ENCODE results near the gene TMEM208. TPM values are rescaled to one million over a fixed set of nuclear protein-coding genes. Genes with fewer than 3 reads are reported as not detected.

The TMEM208 gene
- total and polyA plus RNA-seq, 2 experiments from 2014 or later, result 53.8 to 97.0 TPM

GRCh38 chr16:67184453-67184994 lies 42.4 kb upstream of the TMEM208 start:
- Histone ChIP-seq H3K27me3 (replicated peaks; ENCODE audit: insufficient read depth) (no peaks in the 10 kb centered on the region), H3K9me2 (ENCODE audit: insufficient read depth) (no peaks in the 10 kb centered on the region), H3K9me3 (ENCODE audit: low read depth) (no peaks in the 10 kb centered on the region), H3K27ac (peak overlapping the region; percentile 82; the same call in 1 of the 2 replicates), H3K4me2 (ENCODE audit: unreplicated experiment) (peak overlapping the region; percentile 73), H3K4me3 (peak overlapping the region; percentile 79), H3K9ac (peak overlapping the region; percentile 81), H4K20me1 (ENCODE audit: insufficient read depth) (no peaks in the 10 kb centered on the region), H3K4me1 (ENCODE audit: insufficient read depth) (peaks cover 24% of the 10 kb centered on the region), H2AFZ (peak overlapping the region; percentile 69), H3F3A (ENCODE audit: insufficient read depth) (peaks cover 18% of the 10 kb centered on the region), H3K36me3 (ENCODE audit: low read depth) (no peaks in the 10 kb centered on the region), H3K79me2 (ENCODE audit: insufficient read depth) (peaks cover 12% of the 10 kb centered on the region)
- TF ChIP-seq EZH2phosphoT487 (IDR thresholded peaks at IDR 0.05; ENCODE audit: insufficient read depth, low read depth) (no peak), EZH2 (IDR thresholded peaks at IDR 0.05; ENCODE audit: insufficient read depth, poor library complexity, severe bottlenecking) (no peak)
- no peak for DNase-seq
- WGBS, 2 experiments (ENCODE audit: low coverage in 1 of 2, low lambda C conversion rate in 2 of 2, missing lambda C conversion rate in 2 of 2), result 9 to 11% methylated on average over 42 to 59 of the region's 59 CpGs
- in situ Hi-C loops (cut with MboI), result no loop called here

DNA sequence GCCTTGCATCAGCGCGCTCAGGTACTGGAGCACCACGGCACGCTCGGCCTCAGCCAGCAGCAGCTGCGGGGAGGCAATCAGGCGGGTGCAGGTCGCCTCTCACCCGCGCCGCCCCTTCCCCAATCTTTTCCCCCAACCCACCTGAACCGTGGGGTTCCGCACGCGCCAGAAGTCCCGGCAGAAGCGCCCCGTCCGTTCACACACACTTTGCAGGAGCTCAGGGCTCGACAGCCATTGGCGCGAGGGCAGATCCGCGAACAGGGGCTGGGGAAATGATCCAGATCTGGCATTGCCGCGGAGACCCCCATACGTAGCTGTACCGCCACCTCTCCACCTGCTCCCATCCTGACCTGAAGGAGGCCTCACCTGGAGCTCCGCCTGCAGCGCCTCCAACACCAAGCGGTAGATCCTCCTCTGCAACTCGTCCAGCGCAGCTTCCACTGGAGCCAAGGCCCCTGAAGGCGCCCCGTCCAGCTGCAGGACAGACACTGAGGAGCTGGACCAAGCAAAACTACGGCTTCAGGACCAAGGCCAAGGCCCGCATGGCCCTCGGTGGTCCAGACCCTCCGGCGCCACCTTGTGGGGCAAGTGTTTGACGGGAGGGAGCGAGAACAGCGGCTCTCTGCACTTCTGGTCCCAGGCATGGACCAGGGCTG lies 41.8 kb upstream of the TMEM208 start:
- Histone ChIP-seq H3K79me2 (ENCODE audit: insufficient read depth) (peaks cover 12% of the 10 kb centered on the region), H4K20me1 (ENCODE audit: insufficient read depth) (no peaks in the 10 kb centered on the region), H3K4me1 (ENCODE audit: insufficient read depth) (peaks cover 24% of the 10 kb centered on the region), H3K4me3 (0 out of 2 replicates have a peak overlapping the region, but pooled peaks have one; percentile 21), H3K27me3 (replicated peaks; ENCODE audit: insufficient read depth) (no peaks in the 10 kb centered on the region), H3F3A (ENCODE audit: insufficient read depth) (peaks cover 18% of the 10 kb centered on the region), H3K27ac (no peak overlapping the region), H3K9ac (no peak overlapping the region), H3K9me3 (ENCODE audit: low read depth) (no peaks in the 10 kb centered on the region), H2AFZ (no peak overlapping the region), H3K4me2 (ENCODE audit: unreplicated experiment) (no peak overlapping the region), H3K36me3 (ENCODE audit: low read depth) (no peaks in the 10 kb centered on the region), H3K9me2 (ENCODE audit: insufficient read depth) (no peaks in the 10 kb centered on the region)
- TF ChIP-seq EZH2phosphoT487 (IDR thresholded peaks at IDR 0.05; ENCODE audit: insufficient read depth, low read depth) (no peak), EZH2 (IDR thresholded peaks at IDR 0.05; ENCODE audit: insufficient read depth, poor library complexity, severe bottlenecking) (no peak)
- 11 to 15% methylated on average over 38 to 43 of the region's 43 CpGs for WGBS, 2 experiments (ENCODE audit: low coverage in 1 of 2, low lambda C conversion rate in 2 of 2, missing lambda C conversion rate in 2 of 2)
- in situ Hi-C loops (cut with MboI), result no loop called here
- DNase-seq, result peak; percentile 96

DNA sequence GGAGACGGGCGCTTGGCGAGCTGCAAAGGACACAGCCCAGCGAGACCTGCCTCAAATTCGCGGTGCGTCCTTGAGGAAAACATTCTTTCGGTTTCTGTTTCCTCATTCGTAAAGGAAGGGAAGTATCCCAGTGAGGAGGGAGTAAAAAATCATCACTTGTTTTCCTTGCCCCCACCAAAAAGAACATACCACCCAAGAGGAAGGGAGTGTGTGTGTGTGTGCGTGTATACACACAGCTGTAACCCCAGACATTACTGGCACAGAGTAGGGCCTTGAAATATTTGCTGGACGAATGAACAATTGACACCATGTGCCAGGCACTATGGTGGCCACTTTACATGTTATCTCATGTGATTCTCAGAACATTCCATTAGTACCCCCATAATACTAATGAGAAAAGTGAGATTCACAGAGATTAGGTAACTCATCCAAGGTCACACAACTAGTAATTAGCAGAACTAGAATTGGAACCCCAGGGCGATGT lies 41.2 kb upstream of the TMEM208 start:
- Histone ChIP-seq H4K20me1 (ENCODE audit: insufficient read depth) (no peaks in the 10 kb centered on the region), H3K27me3 (replicated peaks; ENCODE audit: insufficient read depth) (no peaks in the 10 kb centered on the region), H3K9me2 (ENCODE audit: insufficient read depth) (no peaks in the 10 kb centered on the region), H3K36me3 (ENCODE audit: low read depth) (no peaks in the 10 kb centered on the region), H3K4me3 (0 out of 2 replicates have a peak overlapping the region, but pooled peaks have one; percentile 21), H3K4me2 (ENCODE audit: unreplicated experiment) (no peak overlapping the region), H3K27ac (no peak overlapping the region), H3K9me3 (ENCODE audit: low read depth) (no peaks in the 10 kb centered on the region), H3K4me1 (ENCODE audit: insufficient read depth) (peaks cover 24% of the 10 kb centered on the region), H3K79me2 (ENCODE audit: insufficient read depth) (peaks cover 12% of the 10 kb centered on the region), H2AFZ (no peak overlapping the region), H3K9ac (no peak overlapping the region), H3F3A (ENCODE audit: insufficient read depth) (peaks cover 18% of the 10 kb centered on the region)
- DNase-seq, result no peak
- TF ChIP-seq EZH2phosphoT487 (IDR thresholded peaks at IDR 0.05; ENCODE audit: insufficient read depth, low read depth) (no peak), EZH2 (IDR thresholded peaks at IDR 0.05; ENCODE audit: insufficient read depth, poor library complexity, severe bottlenecking) (no peak)
- WGBS, 2 experiments (ENCODE audit: low coverage in 1 of 2, low lambda C conversion rate in 2 of 2, missing lambda C conversion rate in 2 of 2), result 9% methylated on average over 12 of the region's 12 CpGs
- in situ Hi-C loops (cut with MboI), result no loop called here

GRCh38 chr16:67186550-67186950 lies 40.4 kb upstream of the TMEM208 start:
- H3K9me2 ChIP-seq (ENCODE audit: insufficient read depth), result no peaks in the 10 kb centered on the region
- H3K4me2 ChIP-seq (ENCODE audit: unreplicated experiment), result no peak overlapping the region
- WGBS, 2 experiments (ENCODE audit: low coverage in 1 of 2, low lambda C conversion rate in 2 of 2, missing lambda C conversion rate in 2 of 2), result 39 to 44% methylated on average over 5 of the region's 5 CpGs

More at GRCh38 chr16:67186550-67186950, 40.4 kb upstream of the TMEM208 start:
- Histone ChIP-seq H3K36me3 (ENCODE audit: low read depth) (no peaks in the 10 kb centered on the region), H3K27ac (no peak overlapping the region), H3K9me3 (ENCODE audit: low read depth) (no peaks in the 10 kb centered on the region), H3K4me3 (no peak overlapping the region), H3K27me3 (replicated peaks; ENCODE audit: insufficient read depth) (no peaks in the 10 kb centered on the region), H3K4me1 (ENCODE audit: insufficient read depth) (peaks cover 18% of the 10 kb centered on the region), H3K79me2 (ENCODE audit: insufficient read depth) (peaks cover 12% of the 10 kb centered on the region), H3K9ac (no peak overlapping the region), H2AFZ (no peak overlapping the region), H3F3A (ENCODE audit: insufficient read depth) (peaks cover 17% of the 10 kb centered on the region), H4K20me1 (ENCODE audit: insufficient read depth) (no peaks in the 10 kb centered on the region)
- DNase-seq, result peak; percentile 61
- TF ChIP-seq EZH2 (IDR thresholded peaks at IDR 0.05; ENCODE audit: insufficient read depth, poor library complexity, severe bottlenecking) (no peak), EZH2phosphoT487 (IDR thresholded peaks at IDR 0.05; ENCODE audit: insufficient read depth, low read depth) (no peak)
- in situ Hi-C loops (cut with MboI), result no loop called here
